PC-3 (cell line): ENCODE data around the gene NTN3.

Experiments
- EZH2 ChIP-seq: fragments of 300-600 bp; sonication (generic); IDR thresholded peaks from one replicate; pipeline ENCODE4 v1.6.1; 2017; ENCODE audit warnings: antibody characterized with exemption, mild to moderate bottlenecking, low read length; ENCODE audit not compliant: unreplicated experiment
- EZH2phosphoT487 ChIP-seq: fragments of 300-600 bp; sonication (generic); IDR thresholded peaks from 2 replicates; pipeline ENCODE4 v1.6.1; 2018; ENCODE audit warnings: mild to moderate bottlenecking, antibody characterized with exemption, low read length, borderline replicate concordance
- TF ChIP-seq, protein P1 (sequence below): fragments of 300-600 bp; sonication (generic); conservative IDR thresholded peaks from 2 replicates; pipeline ENCODE4 v1.5.1; 2017; ENCODE audit warnings: antibody characterized with exemption, low read depth, mild to moderate bottlenecking, low read length

DNA sequence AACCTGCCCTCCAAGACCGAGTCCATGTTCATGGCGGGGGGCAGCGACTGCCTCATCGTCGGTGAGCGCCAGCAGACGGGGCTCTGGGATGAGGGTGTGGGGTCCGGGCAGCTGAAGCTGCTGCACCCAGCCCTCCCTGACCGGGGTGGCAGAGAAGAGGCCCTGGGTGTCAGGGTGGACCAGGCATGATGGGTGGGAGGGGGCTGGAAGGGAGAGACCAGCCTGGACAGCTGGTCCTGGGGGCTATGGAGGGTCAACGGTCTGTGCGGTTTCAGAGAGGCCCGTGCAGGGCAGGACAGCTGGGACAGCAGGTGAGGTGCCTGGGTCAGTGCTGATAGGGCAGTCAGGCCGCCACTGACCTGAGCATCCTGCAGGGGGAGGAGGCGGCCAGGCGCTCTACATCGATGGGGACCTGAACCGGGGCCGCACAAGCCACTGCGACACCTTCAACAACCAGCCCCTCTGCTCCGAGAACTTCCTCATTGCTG lies 29.4 kb downstream of the NTN3 start:
- TF ChIP-seq, protein P1, sequence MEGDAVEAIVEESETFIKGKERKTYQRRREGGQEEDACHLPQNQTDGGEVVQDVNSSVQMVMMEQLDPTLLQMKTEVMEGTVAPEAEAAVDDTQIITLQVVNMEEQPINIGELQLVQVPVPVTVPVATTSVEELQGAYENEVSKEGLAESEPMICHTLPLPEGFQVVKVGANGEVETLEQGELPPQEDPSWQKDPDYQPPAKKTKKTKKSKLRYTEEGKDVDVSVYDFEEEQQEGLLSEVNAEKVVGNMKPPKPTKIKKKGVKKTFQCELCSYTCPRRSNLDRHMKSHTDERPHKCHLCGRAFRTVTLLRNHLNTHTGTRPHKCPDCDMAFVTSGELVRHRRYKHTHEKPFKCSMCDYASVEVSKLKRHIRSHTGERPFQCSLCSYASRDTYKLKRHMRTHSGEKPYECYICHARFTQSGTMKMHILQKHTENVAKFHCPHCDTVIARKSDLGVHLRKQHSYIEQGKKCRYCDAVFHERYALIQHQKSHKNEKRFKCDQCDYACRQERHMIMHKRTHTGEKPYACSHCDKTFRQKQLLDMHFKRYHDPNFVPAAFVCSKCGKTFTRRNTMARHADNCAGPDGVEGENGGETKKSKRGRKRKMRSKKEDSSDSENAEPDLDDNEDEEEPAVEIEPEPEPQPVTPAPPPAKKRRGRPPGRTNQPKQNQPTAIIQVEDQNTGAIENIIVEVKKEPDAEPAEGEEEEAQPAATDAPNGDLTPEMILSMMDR = no peak
- TF ChIP-seq EZH2 (no peak), EZH2phosphoT487 (no peak)
